Naive B cell (primary cell): ENCODE measurements around the gene IDUA. TPM values are rescaled to one million over a fixed set of nuclear protein-coding genes. Genes with fewer than 3 reads are reported as not detected.

Source experiments
- ATAC-seq, 2 donors: fragments of 150-1000 bp; cut with Tn5 transposase; 2 replicates each; pipeline ENCODE4 v1.10.0; 2021; ENCODE audit warnings: low read depth in 2 of 2, mild to moderate bottlenecking in 2 of 2, moderate library complexity in 2 of 2
- DNase-seq: peaks from one replicate; pipeline ENCODE4 v3.0.0; 2022
- H3K27ac Mint-ChIP-seq, 6 donors: one replicate each; pipeline ENCODE4 v1.8.0; 2020 to 2022; ENCODE audit warnings: mild to moderate bottlenecking in 6 of 6, mixed read lengths in 6 of 6, moderate library complexity in 5 of 6, inconsistent platforms in 2 of 6
- H3K27me3 Mint-ChIP-seq, 3 donors: one replicate each; pipeline ENCODE4 v1.8.0; 2021 to 2022; ENCODE audit warnings: mixed read lengths in 3 of 3, mild to moderate bottlenecking in 1 of 3
- H3K36me3 Mint-ChIP-seq, 2 donors: one replicate each; pipeline ENCODE4 v1.8.0; 2020 to 2022; ENCODE audit warnings: mixed read lengths in 2 of 2, inconsistent platforms in 1 of 2, mild to moderate bottlenecking in 1 of 2
- H3K4me1 Mint-ChIP-seq, 3 donors: one replicate each; pipeline ENCODE4 v1.8.0; 2020 to 2022; ENCODE audit warnings: mixed read lengths in 3 of 3, inconsistent platforms in 1 of 3, mild to moderate bottlenecking in 1 of 3, moderate library complexity in 1 of 3
- H3K4me3 Mint-ChIP-seq, 8 donors: one replicate each; pipeline ENCODE4 v1.8.0; 2020 to 2022; ENCODE audit warnings: mild to moderate bottlenecking in 8 of 8, mixed read lengths in 8 of 8, moderate library complexity in 8 of 8, inconsistent platforms in 2 of 8
- H3K9me3 Mint-ChIP-seq, 7 donors: one replicate each; pipeline ENCODE4 v1.8.0; 2020 to 2022; ENCODE audit warnings: mixed read lengths in 7 of 7, mild to moderate bottlenecking in 5 of 7, inconsistent platforms in 2 of 7, moderate library complexity in 1 of 7
- polyA plus RNA-seq, 6 donors: library from polyadenylated mRNA; unstranded; fragments of 300-500 nt; fragmentation: Illumina TruSeq; gene quantifications; one replicate each; pipeline ENCODE4 v1.2.3, GENCODE V29; 2021; ENCODE audit warnings: low read depth in 6 of 6

The IDUA gene
- polyA plus RNA-seq, 6 donors from 2014 or later: 2.2 to 8.3 (median 3.3) TPM

- peaks cover 12 to 28% (median 17%) of the 10 kb centered on the region in 3 donors for H3K4me1 Mint-ChIP-seq
- ATAC-seq: no peak
- H3K9me3 Mint-ChIP-seq: no peaks in the 10 kb centered on the region
- H3K27me3 Mint-ChIP-seq: no peaks in the 10 kb centered on the region
- H3K4me3 Mint-ChIP-seq: peak overlapping the region in 1 of 8 donors; percentile 33
- no peak for DNase-seq
- H3K27ac Mint-ChIP-seq: peak overlapping the region in 3 of 6 donors; percentile 26 to 54 (median 36)
- H3K36me3 Mint-ChIP-seq: peaks cover 0 to 16% of the 10 kb centered on the region in 2 donors
Observed at GRCh38 chr4:951594-952468, 35.0 kb upstream of the IDUA start.

DNA sequence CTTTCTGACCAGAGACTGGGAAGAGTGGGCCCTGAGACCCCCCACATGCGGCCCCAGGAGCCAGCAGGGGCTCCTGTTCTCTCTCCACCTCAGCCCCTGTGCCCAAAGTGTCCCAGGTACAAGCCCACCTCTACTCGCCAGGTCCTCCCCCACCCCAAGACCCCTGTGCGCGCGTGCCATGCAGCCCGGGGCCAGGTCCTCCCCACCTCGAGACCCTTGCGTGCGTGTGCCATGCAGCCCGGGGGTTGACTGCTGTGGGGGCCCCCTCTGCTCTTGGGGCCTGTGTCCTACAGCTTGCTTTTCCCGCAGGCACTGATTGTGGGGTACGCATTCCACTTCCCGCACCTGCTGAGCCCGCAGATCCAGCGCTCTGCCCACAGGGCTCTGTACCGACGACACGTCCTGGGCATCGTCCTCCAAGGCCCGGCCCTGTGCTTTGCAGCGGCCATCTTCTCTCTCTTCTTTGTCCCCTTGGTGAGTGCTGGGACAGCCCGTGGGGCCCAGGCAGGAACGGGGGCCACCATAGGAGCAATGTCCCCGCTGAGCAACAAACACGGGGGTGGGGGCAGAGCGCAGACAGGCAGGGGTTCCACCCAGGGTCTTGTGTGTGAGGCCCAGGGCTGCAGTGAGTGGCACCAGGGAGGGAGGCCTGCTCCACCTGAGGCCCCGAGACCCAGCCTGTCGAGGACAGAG, 33.8 kb upstream of the IDUA start:
- H3K9me3 Mint-ChIP-seq: no peaks in the 10 kb centered on the region
- no peak for DNase-seq

DNA sequence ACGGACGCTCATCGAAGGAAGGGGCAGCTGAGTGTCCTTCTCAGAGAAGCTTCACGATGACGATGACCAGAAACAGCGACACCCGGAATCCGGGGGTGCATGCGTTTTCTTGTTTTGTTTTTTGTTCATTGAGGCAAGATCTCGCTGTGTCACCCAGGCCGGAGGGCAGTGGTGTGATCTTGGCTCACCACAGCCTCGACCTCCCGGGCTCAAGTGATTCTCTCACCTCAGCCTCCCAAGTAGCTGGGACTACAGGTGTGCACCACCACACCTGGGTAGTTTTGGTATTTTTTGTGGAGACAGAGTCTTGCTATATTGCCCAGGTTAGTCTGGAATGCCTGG, 33.3 kb upstream of the IDUA start:
- peaks cover 7 to 13% (median 10%) of the 10 kb centered on the region in 3 donors for H3K4me1 Mint-ChIP-seq
- H3K27me3 Mint-ChIP-seq: no peaks in the 10 kb centered on the region
- no peak for ATAC-seq
- H3K36me3 Mint-ChIP-seq: peaks cover 0 to 17% of the 10 kb centered on the region in 2 donors
- DNase-seq: no peak
- H3K4me3 Mint-ChIP-seq: no peak overlapping the region
- H3K9me3 Mint-ChIP-seq: no peaks in the 10 kb centered on the region
- H3K27ac Mint-ChIP-seq: no peak overlapping the region

More for the DNA sequence above, 33.8 kb upstream of the IDUA start:
- Mint-ChIP-seq H3K27me3 (no peaks in the 10 kb centered on the region), H3K4me1 (peaks cover 8 to 18% (median 11%) of the 10 kb centered on the region in 3 donors), H3K4me3 (no peak overlapping the region), H3K27ac (peak overlapping the region in 2 of 6 donors; percentile 28 to 84), H3K36me3 (peaks cover 0 to 17% of the 10 kb centered on the region in 2 donors)
- ATAC-seq: no peak

DNA sequence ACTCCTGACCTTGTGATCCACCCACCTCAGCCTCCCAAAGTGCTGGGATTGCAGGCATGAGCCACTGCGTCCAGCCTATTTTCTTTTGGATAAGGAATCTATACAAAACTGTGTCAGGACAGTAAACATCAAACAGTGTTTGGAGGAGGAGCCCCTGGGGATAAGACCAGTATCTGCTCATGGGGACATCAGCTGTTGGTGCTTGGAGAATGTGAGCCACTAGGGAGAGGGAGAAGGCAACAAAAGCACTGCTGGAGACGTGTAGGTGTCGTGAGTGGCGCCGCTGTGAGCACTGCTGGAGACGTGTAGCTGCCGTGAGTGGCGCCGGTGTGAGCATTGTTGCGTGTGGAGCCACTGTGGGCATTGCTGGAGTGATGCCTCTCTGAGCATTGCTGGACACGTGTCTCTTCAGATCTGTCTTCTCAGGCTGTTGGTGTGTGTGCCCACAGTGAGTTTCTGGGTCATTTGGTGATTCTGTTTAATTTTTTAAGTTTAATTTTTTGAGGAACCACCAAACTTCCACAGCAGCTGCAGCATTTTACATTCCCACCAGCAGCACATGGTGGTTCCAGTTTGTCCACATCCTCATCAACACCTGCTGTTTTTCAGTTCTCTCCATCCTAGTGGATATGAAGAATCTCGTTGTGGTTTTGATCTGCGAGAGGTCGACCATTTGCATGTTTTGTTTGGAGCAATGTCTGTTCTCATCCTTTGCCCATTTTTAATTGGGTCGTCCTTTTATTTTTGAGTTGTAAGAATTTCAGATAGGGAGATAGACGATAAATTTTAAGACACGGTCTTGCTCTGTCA, 32.4 kb upstream of the IDUA start:
- Mint-ChIP-seq H3K27ac (peak overlapping the region in 2 of 6 donors; percentile 13 to 49), H3K9me3 (no peaks in the 10 kb centered on the region), H3K4me3 (peak overlapping the region in 1 of 8 donors; percentile 64), H3K36me3 (peaks cover 0 to 17% of the 10 kb centered on the region in 2 donors), H3K27me3 (no peaks in the 10 kb centered on the region), H3K4me1 (peaks cover 2 to 11% (median 7%) of the 10 kb centered on the region in 3 donors)
- ATAC-seq: no peak
- DNase-seq: no peak

DNA sequence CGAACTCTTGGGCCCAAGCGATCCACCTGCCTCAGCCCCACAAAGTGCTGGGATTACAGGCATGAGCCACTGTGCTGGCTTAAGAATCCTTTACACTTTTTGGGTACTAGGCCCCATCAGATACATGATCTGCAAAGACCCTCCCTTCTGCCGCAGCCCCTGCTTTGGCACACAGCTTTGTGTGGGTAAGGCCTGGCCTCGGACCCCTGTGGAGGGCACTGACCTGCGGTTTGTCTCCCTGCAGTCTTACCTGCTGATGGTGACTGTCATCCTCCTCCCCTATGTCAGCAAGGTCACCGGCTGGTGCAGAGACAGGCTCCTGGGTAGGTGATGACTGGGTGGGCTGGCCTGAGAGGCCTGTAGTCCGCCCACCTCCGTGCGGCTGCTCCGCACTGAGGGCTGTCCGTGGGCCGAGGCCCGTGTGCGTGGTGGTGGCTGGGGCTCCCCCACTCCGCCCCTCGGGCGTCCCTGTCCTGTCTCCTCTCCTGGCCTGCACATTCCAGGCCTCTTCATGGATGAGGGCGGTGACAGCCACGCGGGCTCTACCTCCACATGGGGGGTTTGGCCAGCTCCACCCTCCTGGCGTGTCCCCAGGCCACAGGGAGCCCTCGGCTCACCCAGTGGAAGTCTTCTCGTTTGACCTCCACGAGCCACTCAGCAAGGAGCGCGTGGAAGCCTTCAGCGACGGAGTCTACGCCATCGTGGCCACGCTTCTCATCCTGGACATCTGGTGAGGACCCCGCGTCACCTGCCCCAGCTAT, 31.5 kb upstream of the IDUA start:
- Mint-ChIP-seq H3K27ac (peak overlapping the region in 3 of 6 donors; percentile 18 to 57 (median 49)), H3K4me3 (no peak overlapping the region), H3K27me3 (no peaks in the 10 kb centered on the region), H3K4me1 (peaks cover 2 to 11% (median 7%) of the 10 kb centered on the region in 3 donors), H3K9me3 (no peaks in the 10 kb centered on the region), H3K36me3 (peaks cover 0 to 17% of the 10 kb centered on the region in 2 donors)
- no peak for ATAC-seq
- no peak for DNase-seq

DNA sequence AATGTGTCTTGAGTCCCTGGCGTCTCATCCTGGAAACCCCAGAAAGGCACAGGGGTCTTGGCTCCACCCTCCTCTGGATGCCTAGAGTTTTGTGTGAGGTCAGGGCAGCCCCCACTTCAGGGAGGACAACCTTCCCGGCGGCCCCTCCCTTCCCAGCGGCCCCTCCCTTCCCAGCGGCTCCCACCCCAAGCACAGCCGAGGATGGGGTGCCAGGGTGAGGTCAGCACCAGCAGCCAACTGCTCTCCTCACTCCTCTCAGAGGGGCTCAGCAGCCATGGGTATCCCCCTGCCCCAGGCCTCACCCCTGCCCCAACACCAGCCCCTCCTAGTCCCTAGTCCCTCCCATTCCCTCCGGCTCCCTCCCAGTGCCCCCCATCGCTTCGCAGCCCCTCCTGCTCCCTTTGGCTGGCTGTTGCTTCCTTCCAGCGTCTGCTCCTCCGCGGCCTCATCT, 30.9 kb upstream of the IDUA start:
- no peak for ATAC-seq
- Mint-ChIP-seq H3K4me1 (peaks cover 0 to 11% (median 7%) of the 10 kb centered on the region in 3 donors), H3K4me3 (no peak overlapping the region), H3K27ac (peak overlapping the region in 1 of 6 donors; percentile 18), H3K9me3 (no peaks in the 10 kb centered on the region), H3K27me3 (no peaks in the 10 kb centered on the region), H3K36me3 (peaks cover 0 to 17% of the 10 kb centered on the region in 2 donors)
- DNase-seq: no peak

DNA sequence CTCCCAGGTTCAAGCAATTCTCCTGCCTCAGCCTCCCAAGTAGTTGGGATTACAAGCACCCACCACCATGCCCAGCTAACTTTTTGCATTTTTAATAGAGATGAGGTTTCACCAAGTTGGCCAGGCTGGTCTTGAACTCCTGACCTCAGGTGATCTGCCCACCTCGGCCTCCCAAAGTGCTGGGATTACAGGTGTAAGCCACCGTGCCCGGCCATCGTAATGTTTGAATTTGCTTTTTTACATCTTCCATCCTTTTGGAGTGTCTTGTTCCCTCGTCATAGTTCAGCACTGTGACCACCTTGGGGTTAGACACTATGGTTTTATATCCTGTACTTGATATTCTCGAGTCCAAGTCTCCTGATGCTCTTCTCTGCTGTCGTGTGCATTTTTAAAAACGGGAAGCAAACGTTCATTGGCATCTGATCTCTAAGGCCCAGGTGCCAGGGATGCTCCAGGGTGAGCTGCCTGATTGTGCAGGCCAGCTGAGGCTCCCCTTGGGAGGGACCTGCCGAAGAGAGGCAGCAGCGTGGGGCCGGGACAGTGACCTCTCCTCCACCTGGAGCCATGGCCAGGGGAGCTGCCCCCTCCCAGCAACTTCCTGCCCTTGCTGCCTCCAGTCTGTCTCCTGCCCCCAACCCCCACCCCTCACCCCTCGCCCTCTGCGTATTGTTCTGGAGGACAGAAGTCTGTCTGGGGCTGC, 30.2 kb upstream of the IDUA start:
- Mint-ChIP-seq H3K27ac (no peak overlapping the region), H3K27me3 (no peaks in the 10 kb centered on the region), H3K4me1 (peaks cover 0 to 11% (median 7%) of the 10 kb centered on the region in 3 donors), H3K36me3 (peaks cover 0 to 17% of the 10 kb centered on the region in 2 donors), H3K4me3 (no peak overlapping the region), H3K9me3 (no peaks in the 10 kb centered on the region)
- ATAC-seq (no peak), DNase-seq (no peak)

GRCh38 chr4:957231-957580, 29.6 kb upstream of the IDUA start:
- Mint-ChIP-seq H3K27ac (peak overlapping the region in 1 of 6 donors; percentile 88), H3K4me3 (no peak overlapping the region), H3K27me3 (no peaks in the 10 kb centered on the region), H3K36me3 (peaks cover 0 to 17% of the 10 kb centered on the region in 2 donors), H3K4me1 (peaks cover 0 to 9% (median 7%) of the 10 kb centered on the region in 3 donors), H3K9me3 (no peaks in the 10 kb centered on the region)
- no peak for DNase-seq
- no peak for ATAC-seq

- Mint-ChIP-seq H3K27ac (peak overlapping the region in 1 of 6 donors; percentile 88), H3K27me3 (no peaks in the 10 kb centered on the region), H3K36me3 (peaks cover 0 to 17% of the 10 kb centered on the region in 2 donors), H3K4me3 (peak overlapping the region in 1 of 8 donors; percentile 66), H3K4me1 (peaks cover 0 to 7% (median 5%) of the 10 kb centered on the region in 3 donors), H3K9me3 (no peaks in the 10 kb centered on the region)
- DNase-seq (no peak), ATAC-seq (no peak)
Observed at GRCh38 chr4:957581-958313, 29.1 kb upstream of the IDUA start.

- no peaks in the 10 kb centered on the region for H3K27me3 Mint-ChIP-seq
- H3K27ac Mint-ChIP-seq: peak overlapping the region in 1 of 6 donors; percentile 24
- H3K4me3 Mint-ChIP-seq: no peak overlapping the region
- H3K9me3 Mint-ChIP-seq: no peaks in the 10 kb centered on the region
- no peak for DNase-seq
- H3K4me1 Mint-ChIP-seq: peaks cover 0 to 5% (median 5%) of the 10 kb centered on the region in 3 donors
- peaks cover 0 to 17% of the 10 kb centered on the region in 2 donors for H3K36me3 Mint-ChIP-seq
- no peak for ATAC-seq
Observed at GRCh38 chr4:958314-958665, 28.6 kb upstream of the IDUA start.

DNA sequence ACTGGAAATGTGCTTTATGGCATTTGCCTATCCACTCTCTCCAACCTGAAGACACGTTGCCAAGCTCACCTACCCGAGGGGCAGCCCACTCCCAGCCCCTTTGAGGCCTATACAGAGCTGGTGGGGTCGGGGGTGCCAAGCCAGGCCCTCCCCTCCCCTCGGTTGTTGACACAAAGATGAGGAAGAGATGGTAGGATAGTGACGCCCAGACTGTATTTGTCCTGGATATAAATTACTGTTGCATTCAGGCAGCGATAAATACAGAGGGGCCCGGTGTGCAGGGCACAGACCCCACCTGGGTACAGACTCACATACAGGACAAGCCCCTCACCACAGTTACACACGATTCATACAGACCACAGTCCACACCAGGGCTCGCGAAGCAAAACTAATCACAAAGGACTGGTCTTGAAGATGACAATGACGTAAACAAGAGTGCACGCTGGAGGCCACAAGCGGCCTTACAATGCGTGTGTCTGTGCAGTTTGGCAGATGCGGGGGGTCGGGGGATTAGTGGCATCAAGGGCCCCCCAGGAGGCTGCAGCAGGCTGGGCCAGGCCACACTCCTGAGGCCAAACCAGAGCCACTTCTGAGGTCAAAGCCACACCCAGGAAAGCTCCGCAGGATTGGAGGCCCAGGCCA, 28.0 kb upstream of the IDUA start:
- H3K27ac Mint-ChIP-seq: no peak overlapping the region
- H3K27me3 Mint-ChIP-seq: no peaks in the 10 kb centered on the region
- ATAC-seq (no peak), DNase-seq (no peak)
- peaks cover 0 to 5% (median 3%) of the 10 kb centered on the region in 3 donors for H3K4me1 Mint-ChIP-seq
- H3K9me3 Mint-ChIP-seq: no peaks in the 10 kb centered on the region
- H3K36me3 Mint-ChIP-seq: peaks cover 0 to 17% of the 10 kb centered on the region in 2 donors
- no peak overlapping the region for H3K4me3 Mint-ChIP-seq
